Adrenal gland (tissue), 5 donors: ENCODE measurements around the gene AMZ1.

Experiments
- POLR2A ChIP-seq, 2 donors: fragments of 450-650 bp; IDR thresholded peaks; one replicate each; pipeline ENCODE4 v1.6.1; 2017; ENCODE audit warnings: antibody characterized with exemption in 2 of 2, mild to moderate bottlenecking in 2 of 2, moderate library complexity in 1 of 2
- TF ChIP-seq, protein P1 (sequence below), 6 experiments: fragments of 450-650 bp in 4 of 6; fragments of 200-600 bp in 2 of 6; sonication (generic) in 1 of 6; IDR thresholded peaks; 1 replicate in 5 of 6; 2 replicates in 1 of 6; pipeline versions ENCODE4 v1.5.1 to v1.8.0; 2016 to 2021; ENCODE audit warnings: antibody characterized with exemption in 6 of 6, mild to moderate bottlenecking in 2 of 6, moderate library complexity in 1 of 6
- donor health status: DM: no; HTN: no; CAD: no.

DNA sequence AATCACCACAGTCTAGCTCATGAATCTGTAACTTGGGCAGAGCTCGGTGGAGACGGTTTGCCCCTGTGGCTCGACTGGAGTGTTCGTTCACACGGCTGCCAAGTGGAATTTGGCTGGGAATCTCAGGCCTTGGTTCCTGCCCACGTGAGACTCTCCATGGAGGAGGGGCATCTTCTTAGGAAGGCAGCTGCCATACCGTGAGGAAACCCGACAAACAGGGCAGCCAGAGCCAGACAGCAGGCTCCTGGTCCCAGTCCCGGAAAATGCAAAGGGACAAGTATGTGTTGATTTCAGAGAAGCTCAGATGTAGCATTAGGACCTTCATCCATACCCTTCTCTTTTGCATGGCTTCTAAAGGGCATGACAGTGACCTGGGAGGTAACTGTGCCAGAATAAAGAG lies 26.6 kb downstream of the AMZ1 start:
- TF ChIP-seq, protein P1, sequence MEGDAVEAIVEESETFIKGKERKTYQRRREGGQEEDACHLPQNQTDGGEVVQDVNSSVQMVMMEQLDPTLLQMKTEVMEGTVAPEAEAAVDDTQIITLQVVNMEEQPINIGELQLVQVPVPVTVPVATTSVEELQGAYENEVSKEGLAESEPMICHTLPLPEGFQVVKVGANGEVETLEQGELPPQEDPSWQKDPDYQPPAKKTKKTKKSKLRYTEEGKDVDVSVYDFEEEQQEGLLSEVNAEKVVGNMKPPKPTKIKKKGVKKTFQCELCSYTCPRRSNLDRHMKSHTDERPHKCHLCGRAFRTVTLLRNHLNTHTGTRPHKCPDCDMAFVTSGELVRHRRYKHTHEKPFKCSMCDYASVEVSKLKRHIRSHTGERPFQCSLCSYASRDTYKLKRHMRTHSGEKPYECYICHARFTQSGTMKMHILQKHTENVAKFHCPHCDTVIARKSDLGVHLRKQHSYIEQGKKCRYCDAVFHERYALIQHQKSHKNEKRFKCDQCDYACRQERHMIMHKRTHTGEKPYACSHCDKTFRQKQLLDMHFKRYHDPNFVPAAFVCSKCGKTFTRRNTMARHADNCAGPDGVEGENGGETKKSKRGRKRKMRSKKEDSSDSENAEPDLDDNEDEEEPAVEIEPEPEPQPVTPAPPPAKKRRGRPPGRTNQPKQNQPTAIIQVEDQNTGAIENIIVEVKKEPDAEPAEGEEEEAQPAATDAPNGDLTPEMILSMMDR (IDR thresholded peaks at IDR 0.05), result no peak
- no peak for TF ChIP-seq POLR2A (IDR thresholded peaks at IDR 0.05)
